IPS DF 19.7 (cell line): ENCODE results near the gene EHD4.

Source experiments
- DNase-seq: peaks from one replicate; pipeline ENCODE4 v3.0.0-alpha.2; 2013; ENCODE audit warnings: low read depth, low spot score

The EHD4 gene

DNA sequence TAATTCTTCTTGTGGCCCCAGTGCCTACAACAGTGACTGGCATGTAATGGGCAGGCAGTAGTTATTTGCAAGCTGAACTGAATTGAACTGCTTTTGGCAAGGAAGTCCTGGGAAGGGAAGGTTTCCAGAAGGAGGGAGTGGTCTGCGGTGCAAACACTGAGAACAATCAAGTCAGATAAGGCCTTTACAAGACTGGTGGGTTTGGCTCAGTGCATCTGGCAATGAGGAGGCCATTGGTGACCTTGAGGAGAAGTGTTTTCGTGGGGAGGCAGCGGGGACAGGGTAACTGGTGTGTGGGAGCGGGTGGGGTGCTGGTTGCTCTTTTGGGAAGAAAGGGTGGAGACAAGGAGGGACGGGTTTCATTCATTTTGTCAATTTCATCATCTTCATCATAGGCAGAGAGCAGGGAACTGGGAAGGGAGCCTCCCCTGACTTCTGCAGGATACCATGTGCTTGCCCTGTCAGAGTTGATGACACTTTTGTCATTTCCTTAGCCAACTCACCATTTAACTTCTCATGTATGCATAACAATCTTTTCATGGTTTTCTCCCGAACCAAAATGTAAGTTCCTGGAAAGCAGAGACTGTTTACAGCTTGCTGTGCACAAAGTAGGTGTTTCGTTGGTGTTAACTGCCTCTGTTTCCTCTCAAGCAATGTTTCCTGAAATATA lies 8.4 kb upstream of the EHD4 start:
- DNase-seq = no peak

DNA sequence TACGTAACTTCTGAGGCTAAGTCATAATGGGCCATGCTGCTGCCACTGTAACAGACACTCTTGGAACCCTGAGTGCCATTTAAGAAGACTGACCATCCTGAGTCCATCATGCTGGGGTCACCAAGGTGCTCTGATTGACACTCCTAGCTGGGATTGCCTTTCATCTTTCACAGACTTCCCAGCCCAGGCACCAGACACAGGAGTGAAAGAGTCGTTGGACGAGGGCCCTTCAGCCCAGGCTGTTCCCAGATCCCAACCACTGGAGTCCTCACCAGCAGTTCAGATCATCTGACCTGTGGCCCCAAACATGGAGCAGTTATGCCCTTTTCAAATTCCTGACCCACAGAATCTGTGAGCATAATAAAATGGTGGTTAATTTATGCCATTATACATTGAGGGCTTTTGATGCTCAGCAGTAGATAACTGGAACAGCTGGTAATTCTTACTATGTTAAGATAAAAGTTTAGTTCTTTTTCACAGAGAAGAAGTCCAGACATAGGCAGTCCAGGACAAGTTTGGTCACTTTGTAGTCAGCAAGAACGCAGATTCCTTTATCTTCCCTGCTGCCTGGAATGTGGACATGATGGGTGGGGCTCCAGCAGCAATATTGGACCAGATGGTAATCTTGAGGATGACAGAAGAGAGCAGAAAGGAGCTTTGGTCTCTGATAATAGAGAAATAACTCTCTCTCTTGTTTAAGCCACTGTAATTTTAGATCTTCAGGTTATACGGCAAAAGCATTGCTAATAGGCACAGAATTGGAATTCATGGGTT lies 7.3 kb upstream of the EHD4 start:
- no peak for DNase-seq

DNA sequence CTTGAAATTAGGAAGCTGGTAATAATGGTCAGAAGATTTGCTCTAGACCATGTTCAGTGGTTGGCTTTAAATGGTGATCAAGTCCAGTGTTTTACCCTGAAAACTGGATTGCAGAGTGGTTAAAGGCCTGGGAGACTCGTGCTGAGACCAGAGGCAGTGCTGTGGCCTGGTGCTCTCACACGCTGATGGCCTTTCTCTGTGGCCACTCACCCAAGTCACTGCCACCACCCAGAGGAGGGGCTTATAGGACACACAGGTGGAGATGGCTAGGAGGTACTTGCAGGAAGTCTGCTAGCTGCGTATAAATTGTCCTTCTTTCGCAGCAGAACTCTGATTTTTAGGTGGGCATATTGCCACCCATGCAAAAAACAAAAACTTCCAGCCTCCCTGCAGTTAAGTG lies 6.2 kb upstream of the EHD4 start:
- no peak for DNase-seq

DNA sequence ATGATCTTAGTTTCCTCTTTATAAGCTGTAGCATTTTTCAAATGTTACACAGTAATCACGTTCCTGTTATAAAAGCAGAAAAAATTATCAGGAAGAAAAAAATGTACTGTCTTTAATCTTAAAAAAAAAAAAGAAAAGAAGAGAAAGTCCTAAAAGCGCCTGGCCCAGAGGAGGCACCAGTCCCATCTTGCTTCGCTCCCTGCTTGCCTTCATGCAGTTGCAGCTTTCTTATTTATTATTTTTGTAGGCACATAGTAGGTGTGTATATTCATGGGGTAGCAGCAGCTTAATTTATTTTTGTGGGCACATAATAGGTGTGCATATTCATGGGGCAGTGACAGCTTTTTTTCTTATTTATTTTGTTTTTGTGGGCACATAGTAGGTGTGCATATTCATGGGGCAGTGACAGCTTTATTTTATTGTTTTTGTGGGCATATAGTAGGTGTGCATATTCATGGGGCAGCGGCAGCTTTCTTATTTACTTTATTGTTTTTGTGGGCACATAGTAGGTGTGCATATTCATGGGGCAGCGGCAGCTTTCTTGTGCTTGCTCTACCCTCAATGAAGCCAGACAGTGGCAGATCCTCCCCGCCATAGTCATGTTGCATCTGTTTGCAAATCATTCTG lies 5.5 kb upstream of the EHD4 start:
- no peak for DNase-seq

DNA sequence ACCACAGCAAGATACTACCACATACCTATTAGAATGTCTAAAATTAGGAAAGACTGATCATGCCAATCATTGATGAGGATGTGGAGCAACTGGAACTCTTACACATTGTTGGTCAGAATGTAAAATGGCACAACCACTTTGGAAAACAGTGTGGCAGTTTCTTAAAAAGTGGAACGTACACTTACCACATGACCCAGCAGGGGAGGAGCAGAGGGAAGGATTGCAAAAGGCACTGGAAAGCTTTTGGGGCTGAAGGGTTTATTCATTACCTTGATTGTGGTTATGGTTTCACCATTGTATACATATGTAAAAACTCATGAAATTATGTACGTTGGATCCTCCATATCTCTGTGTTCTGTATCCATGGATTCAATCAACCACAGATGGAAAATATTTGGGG lies 3.3 kb upstream of the EHD4 start:
- DNase-seq = no peak

DNA sequence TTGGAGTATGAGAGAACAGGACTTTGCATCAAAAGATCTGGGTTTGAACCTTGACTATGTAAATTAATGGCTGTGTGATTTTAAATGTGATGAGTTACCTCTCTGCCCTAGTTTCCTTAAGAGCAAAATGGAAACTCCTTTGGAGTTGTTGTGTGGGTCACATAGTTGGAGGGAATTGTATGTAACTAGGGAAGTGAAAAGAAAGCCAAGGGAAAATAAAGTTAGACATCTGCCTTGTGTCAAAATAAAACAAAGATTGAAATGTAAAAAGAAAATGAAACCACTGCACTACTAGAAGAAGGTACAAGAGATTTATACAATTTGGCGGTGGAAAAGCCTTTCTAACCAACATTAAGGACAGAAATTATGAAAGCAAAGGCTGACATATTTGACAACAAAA lies 1.7 kb upstream of the EHD4 start:
- no peak for DNase-seq

DNA sequence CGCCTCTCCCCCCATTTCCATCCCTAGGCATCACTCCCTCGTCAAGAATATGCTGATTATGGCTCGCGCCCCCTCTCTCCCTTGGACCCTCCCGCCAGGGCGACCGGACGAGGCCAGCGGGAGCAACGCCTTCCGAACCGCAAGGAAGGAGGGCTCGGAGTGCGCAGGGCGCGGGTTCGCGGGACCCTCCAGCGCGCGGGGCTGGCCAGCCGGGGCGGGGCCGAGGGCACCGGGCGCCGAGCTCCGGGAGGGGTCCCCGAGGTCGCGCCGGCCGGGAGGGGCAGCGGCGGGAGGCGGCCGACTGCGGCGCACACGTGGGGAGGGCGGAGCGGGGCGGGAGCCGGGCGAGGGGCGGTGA lies 483 bp downstream of the EHD4 start:
- DNase-seq = no peak

DNA sequence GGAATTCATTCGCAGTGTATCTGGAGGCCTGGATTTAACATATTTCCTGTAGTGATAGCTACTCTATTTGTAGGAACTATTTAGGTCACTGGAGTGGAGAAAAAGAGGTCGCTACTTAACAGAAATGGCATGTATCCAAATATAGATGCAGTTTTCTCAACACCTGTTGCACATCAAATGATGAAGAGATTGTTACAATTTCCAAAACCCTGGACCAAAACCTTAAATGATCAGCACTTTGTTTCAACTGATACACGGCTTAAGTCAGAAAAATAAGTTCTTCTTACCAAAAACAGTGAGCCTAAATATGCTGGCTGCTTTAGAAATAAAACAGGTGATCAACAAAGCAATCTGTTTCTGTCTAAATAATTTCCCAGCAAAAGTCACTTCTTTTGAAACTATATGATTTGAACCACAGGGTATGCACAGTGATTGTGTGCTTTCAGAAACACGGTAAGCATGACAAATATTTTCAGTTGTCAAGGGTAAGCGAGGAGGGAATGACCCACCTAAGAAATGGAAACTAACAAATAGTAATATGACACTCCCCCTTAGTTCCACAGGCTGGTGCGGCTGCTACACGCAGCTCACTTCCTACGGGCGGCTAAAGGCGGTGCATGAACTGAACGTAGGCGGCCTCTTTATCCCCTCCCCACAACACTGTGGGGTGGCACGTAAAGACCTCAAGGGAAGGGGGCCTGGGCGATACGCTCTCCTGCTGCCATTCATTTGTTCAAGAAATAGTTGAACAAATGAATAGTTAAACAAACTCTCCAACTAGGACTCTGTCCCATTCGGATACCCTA lies 1.1 kb downstream of the EHD4 start:
- no peak for DNase-seq

DNA sequence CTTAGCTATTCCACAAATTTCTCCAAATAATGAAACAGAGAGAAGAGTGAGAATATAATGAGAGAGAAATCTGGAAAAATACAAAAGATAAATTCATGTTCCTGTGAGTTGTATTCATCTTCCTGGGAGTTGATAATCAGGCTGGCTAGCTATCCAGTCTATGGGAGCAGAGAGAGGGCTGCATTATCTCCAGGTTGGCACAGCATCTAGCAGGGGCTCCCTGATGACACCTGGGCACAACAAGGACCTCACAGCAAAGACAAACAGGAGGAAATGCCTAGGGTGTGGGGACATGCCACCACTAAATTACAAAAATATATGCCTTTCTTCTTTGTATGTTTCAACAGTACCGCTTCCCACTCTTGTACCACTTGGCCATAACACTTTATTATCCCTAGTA lies 1.9 kb downstream of the EHD4 start:
- DNase-seq = no peak

DNA sequence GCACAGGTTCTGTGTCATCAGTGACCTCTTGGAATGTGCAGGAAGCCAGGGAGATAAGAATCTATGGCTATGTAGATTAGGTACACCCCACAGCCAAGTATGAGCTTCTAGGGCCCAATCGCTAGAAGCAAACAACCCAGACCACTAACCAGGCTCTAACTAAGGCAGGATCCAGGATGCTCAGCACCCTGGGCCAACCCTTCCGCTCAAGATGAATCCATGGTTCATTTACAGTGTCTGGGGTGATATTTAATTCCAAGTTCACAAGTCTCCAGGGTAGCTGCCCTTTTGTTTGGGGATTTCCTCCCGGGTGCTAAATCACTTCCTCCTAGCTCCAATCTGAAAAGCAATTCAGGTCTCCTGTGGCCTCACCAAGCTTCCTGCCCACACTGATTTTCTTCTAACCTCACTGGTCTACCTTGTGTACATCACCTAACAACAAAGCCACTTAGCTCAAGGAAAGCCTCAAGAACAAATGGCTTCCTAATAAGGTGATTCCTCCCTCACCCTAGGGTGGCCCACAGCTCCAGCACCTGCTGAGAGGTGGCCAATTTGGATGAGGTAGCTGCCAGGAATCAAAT lies 2.4 kb downstream of the EHD4 start:
- no peak for DNase-seq

DNA sequence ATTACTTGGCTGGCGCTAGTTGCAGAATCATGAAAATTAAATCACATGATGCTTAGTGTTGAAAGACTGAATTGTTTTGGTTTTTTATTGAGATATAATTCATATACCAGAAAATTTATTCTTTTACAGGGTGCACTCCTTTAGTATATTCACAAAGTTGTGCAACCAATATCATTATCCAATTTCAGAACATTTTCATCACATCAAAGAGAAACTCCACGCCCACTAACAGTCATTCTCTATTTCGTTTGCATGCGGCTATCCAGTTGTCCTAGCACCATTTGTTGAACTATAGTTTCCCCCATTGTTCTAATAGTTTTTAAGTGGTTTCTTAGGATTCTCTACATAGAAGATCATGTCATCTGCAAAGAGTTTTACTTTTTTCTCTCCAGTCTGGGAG lies 3.7 kb downstream of the EHD4 start:
- DNase-seq = no peak

DNA sequence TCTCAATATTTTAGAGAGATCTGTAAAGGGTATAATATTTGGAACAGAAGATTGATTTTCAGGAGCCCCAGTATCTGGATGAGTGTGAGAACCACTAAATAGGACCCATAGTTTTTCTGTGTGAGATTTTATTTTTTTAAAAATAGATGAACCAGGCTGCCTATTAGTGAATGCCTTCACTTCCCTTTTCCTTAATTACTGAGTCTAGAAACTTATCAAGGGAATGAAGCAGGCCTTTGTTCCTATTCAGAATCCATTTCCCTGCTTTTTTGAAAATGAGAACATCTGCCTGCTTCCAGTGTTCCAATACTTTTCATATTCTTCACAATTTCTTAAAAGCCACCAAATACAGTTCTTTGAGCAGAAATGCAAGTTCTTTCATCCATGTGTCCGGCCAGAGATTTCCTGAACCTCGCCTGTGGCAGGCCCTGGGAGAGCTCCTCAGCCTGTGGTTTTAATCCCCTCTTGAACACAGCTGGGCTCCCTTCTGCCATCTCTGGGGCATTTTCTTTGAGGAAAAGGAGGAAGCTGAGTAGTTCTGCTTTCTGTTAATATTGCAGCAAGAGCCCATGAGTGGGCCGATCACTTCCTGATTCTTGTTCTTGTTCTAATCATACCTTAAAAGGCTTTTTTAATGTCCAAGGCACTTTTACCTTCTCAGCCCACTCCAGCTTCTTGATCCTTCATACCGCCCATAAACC lies 4.7 kb downstream of the EHD4 start:
- no peak for DNase-seq

DNA sequence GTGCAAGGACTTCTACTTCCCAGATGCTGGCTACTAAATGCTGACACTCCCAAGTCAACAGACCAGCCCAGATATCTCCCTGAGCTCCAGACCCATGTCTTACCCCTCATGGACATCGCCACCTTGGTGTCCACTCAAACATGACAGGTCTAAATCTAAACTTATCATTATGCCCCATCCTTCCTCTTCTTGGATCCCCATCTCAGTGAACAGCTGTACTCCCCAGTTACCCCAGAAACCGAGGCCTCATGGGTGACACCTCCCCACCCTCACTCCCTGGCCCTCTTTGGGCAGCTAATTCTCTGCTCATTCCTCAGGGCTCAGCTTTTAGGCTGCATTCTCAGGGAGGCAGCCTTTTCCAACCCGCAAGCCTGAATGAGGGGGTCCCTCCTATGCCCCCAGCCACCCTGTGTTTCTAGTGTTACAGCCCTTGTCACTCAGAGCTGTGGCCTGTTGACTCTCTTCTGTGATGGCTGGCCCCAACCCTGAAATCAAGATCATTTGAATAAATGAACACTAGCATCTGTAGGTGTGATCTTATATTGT lies 5.4 kb downstream of the EHD4 start:
- no peak for DNase-seq

DNA sequence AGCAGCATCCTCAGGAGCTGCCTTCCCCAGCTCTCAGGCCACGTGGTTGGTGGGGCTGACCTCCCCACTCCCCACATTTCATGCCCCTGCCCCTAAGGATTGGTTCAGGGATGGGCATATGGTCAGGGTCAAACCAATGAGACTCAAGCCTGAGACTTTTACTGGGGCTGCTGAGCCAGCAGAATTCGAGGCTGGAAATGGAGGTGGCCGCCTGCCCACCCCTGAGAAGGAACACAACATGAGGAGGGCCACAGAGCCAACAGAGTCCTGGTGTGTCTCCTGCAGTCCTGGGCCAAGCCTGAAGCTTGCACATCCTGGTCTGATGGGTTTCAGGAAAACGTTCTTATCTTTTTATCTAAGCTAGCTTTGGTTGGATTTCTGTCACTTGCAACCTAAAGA lies 5.9 kb downstream of the EHD4 start:
- no peak for DNase-seq

DNA sequence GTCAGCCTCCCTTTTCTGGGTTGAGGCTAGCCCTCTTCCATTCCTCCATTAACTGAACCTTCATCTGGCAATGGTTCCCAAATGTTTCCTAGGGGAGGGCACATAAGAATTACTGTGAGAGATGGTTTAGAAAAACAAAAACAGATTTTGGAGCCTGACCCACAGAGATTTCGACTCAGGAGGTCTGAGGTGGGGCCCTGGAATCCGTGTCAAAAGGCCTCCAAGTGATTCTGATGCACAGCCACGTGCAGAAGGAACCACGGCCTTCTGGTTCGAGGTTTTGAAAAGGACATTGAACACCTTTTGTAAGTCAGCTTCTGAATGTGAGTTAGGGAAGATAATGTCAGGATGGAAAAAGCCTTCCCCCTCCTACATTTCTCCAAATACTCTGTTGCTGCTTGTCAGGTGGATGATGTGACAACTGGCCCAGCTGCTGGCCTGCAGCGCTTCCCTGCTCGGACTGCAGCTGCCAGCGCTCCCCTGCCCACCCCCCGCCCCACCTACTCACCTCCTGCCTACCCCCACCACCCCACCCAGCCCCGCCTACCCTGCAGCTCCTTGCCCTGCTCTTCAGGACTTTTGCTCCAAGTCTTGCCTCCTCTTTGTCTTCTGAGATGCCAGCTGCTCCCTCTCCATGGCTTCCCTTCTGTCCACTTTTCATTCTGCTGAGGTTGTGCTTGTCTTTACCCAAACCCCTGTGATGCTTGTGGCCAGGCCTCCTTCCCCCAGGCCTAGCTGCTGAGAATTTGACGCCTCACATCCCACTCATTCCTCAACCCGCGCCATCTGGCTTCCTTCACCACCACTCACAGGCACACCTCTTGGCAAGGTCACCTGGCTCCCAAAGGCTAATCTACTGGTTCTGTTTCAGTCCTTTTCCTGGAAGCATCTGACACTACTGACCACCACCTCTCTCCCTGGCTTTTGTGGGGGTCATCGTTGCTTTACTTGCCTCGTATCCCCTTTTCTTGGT lies 6.6 kb downstream of the EHD4 start:
- DNase-seq = no peak

DNA sequence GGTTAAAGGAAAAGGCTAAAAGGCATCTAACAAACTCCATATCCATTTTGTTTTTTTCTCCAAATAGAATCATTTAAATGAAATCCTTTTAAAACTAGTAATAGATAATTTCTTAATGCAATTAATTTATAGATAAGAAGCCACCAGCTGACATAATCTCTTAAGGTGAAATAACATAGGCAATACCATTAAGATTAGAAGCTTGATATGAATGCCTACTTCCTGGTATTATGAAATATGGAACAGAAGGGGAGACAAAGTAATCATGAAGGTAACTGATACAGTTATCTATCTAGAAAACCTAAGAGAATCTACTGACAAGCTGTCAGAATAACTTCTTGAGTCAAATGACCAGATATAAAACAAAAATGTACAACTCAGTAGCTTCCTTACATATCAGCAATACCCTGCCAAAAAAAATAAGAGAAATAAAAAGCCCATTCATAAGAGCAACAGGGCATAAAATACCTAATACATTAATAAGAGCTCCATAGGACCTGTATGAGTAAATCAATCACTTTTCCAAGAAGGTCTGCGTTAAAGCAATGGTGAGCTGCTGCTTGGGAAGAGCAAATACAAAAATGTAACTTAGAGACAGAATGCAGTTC lies 10.7 kb downstream of the EHD4 start:
- no peak for DNase-seq

DNA sequence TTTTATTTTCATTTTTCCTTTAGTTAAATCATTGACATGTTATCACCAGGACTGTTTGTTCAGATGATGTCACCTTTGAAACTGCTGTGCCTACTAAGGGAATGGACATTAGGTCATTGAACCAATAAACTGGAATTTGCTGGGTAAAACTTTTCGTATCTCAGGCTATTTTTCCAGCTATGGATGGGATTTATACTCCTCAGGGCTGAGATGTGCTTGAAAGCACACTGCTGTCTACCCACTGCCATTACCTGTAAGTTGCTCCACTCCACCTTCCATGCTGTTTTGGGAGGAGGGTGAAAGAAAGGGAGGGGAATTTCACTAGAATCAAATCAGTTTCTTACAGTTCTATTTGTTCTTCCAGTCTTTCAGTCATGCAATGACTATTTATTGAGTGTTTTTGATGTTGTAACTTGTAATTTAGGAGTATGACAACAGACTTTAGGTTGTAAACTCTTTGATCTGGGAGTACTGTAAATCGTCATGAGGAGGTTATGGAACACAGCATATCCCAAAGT lies 11.3 kb downstream of the EHD4 start:
- no peak for DNase-seq

DNA sequence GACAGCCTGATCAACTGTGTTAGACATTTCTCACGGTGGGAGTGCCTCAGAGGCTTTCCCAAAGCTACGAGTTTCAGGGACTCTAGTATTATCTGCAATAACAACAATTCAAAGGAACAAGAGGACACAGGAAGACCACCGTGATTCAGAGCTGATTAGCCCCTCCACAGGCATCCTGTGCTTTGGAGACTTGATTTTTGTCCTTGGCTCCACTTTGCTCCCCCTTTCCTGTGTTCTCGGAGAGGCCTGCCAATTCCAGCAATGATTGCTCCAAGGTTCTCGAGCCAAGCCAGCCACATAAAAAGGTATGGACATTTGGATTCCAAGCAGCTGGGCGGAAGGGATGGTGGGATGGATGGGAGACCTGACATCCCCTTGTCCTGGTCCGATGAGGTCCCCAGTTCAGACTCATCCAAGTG lies 14.3 kb downstream of the EHD4 start:
- DNase-seq = no peak
